ENCODE data around the gene PAK1IP1.
"Not testable (repeated sequence)": the region's sequence is repeated elsewhere in the genome, so short reads cannot be mapped to it uniquely, and the experiment has no call there.

PAK1IP1 gene, protein sequence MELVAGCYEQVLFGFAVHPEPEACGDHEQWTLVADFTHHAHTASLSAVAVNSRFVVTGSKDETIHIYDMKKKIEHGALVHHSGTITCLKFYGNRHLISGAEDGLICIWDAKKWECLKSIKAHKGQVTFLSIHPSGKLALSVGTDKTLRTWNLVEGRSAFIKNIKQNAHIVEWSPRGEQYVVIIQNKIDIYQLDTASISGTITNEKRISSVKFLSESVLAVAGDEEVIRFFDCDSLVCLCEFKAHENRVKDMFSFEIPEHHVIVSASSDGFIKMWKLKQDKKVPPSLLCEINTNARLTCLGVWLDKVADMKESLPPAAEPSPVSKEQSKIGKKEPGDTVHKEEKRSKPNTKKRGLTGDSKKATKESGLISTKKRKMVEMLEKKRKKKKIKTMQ

DNA sequence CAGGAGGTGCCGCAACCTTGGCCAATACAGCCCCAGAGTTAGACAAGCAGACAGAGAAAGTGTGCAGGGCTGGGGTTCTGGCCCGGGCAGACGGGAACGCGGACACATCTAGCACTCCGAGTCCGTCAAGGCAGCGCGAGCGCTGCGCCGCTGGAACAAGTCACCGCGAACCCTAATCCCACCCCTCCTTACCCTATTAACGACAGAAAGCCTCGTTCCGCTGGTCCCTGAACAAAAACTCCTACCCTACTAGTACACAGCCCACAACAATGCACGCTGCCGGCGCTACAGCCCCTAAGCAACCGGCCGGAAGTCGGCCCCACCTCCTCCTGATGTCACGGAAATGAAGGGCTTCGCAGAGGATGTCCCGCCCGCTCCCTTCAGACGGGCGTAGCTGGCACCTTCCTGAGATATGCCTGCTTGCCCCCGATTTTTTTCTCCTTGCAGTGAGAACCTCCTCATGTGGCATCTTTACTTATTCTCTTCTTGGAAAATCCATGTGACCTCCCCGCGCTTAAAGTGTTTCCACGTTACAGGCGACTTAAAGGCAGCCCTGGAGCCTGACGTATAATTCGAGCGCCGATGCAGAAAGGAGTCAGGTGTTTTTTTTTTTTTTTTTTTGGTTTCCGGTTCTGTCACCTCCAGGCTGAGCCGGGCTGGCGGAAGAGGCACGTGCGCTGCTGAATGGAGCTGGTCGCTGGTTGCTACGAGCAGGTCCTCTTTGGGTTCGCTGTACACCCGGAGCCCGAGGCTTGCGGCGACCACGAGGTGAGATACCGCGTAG, at the start of gene PAK1IP1, which contains the start of gene C6orf52:
TSS of gene PAK1IP1 (plus strand) at position 671 of the 784 bp plus-strand sequence. CDS start at position 685, 14 bp downstream.
TSS of gene C6orf52 (minus strand) at position 315 of the 784 bp plus-strand sequence. CDS start 7,066 bp downstream, outside the sequence.
- DNase-seq (ENCODE audit: low spot score in 2 of 2): peak; percentile 91 to 95
- H3K27ac Mint-ChIP-seq: peak within 1 kb of the TSS; percentile 100
- peaks cover 9% of the 10 kb centered on the region for H3K36me3 Mint-ChIP-seq
- peak; percentile 92 for ATAC-seq (ENCODE audit: low read depth)
- peaks cover 20% of the 10 kb centered on the region for H3K4me1 Mint-ChIP-seq
- no peaks in the 10 kb centered on the region for H3K9me3 Mint-ChIP-seq
- peak within 1 kb of the TSS; percentile 96 for H3K4me3 Mint-ChIP-seq
- H3K27me3 Mint-ChIP-seq: no peaks in the 10 kb centered on the region

DNA sequence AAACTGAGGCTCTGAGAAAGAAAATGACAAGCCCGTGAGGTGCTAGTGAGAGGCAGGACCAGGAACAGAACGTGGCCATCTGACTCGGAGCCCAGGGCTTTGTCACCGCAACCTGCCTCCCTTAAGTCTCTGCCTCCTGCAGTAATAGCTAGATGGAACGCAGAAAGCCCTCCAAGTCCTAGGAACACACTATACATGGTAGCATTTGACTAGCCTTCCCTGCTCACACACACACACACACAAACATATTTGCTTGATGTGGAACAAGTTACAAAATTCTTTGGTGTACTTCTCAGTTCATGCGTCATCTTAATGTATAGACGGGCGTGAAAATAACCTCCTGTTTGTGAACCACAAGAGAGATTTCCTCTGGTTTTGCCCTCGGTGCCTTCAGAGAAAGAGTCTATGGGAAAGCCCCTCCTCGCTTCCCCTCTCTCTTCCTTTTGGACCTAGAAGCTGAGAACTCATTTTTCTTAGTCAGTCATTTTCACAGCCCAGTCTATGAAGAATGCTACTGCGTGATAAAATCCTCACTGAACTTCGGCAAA, 39.2 kb upstream of the PAK1IP1 start:
- peak; percentile 52 for ATAC-seq (ENCODE audit: low read depth)
- DNase-seq (ENCODE audit: low spot score in 2 of 2): no peak
- no peak overlapping the region for H3K27ac Mint-ChIP-seq
- H3K9me3 Mint-ChIP-seq: no peaks in the 10 kb centered on the region
- H3K36me3 Mint-ChIP-seq: no peaks in the 10 kb centered on the region
- H3K4me1 Mint-ChIP-seq: peaks cover 4% of the 10 kb centered on the region
- no peaks in the 10 kb centered on the region for H3K27me3 Mint-ChIP-seq
- no peak overlapping the region for H3K4me3 Mint-ChIP-seq

DNA sequence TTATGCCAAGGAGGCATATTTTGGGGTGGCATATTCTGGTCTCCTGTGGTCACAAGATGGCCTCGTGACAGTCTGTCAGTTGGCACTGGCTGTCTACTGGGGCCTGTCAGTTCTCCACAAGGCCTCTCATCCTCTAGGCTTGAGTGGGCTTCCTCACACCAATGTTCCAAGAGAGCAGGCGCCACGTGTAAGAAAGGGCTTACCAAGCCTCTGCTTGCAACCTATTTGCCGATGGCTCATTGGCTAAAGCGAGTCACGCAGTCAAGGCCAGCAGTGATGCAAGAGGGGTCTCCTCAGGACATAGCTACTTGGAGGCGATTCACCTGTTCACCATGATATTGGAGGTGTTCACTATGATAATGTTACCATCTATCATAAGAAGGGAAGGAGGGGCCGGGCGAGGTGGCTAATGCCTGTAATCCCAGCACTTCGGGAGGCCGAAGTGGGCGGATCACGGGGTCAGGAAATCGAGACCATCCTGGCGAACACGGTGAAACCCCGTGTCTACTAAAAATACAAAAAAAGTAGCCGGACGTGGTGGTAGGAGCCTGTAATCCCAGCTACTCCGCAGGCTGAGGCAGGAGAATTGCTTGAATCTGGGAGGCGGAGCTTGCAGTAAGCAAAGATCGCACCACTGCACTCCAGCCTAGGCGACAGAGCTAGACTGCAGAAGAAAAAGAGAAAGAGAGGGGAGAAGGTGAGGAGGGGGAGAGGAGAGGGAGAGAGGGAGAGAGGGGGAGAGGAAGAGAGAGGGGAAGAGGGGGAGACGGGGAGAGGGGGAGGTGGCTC, 35.7 kb upstream of the PAK1IP1 start:
- DNase-seq (ENCODE audit: low spot score in 2 of 2) (no peak), ATAC-seq (ENCODE audit: low read depth) (no peak)
- Mint-ChIP-seq H3K4me1 (peaks cover 6% of the 10 kb centered on the region), H3K27me3 (no peaks in the 10 kb centered on the region), H3K4me3 (peak overlapping the region; percentile 77), H3K27ac (no peak overlapping the region), H3K36me3 (peaks cover under 1% of the 10 kb centered on the region), H3K9me3 (peaks cover under 1% of the 10 kb centered on the region)

GRCh38 chr6:10659699-10660348, 34.9 kb upstream of the PAK1IP1 start:
- Mint-ChIP-seq H3K4me3 (peak overlapping the region; percentile 77), H3K36me3 (peaks cover 2% of the 10 kb centered on the region), H3K4me1 (peaks cover 8% of the 10 kb centered on the region), H3K27me3 (no peaks in the 10 kb centered on the region), H3K9me3 (peaks cover 8% of the 10 kb centered on the region), H3K27ac (no peak overlapping the region)
- DNase-seq (ENCODE audit: low spot score in 2 of 2) (no peak), ATAC-seq (ENCODE audit: low read depth) (no peak)

DNA sequence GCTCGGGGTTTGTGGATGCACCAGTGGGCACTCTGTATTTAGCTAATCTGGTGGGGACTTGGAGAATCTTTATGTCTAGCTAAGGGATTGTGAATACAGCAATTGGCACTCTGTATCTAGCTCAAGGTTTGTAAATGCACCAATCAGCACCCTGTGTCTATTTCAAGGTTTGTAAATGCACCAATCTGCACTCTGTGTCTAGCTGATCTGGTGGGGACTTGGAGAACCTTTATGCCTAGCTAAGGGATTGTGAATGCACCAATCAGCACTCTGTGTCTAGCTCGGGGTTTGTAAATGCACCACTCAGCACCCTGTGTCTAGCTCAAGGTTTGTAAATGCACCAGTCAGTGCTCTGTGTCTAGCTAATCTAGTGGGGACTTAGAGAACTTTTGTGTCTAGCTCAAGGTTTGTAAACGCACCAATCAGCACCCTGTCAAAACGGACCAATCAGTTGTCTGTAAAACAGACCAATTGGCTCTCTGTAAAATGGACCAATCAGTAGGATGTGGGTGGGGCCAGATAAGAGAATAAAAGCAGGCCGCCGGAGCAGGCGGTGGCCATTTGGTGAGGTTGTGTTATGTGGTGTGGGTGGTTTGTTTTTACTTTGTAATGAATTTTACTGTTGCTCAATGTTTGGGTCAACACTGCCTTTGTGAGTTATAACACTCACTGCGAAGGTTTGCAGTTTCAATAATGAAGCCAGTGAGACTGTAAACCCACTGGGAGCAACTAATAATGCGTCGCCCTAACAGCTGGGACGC, 34.2 kb upstream of the PAK1IP1 start:
- ATAC-seq (ENCODE audit: low read depth); H3K27ac Mint-ChIP-seq; H3K27me3 Mint-ChIP-seq; H3K36me3 Mint-ChIP-seq; H3K4me1 Mint-ChIP-seq; DNase-seq (ENCODE audit: low spot score in 2 of 2); H3K9me3 Mint-ChIP-seq: not testable (repeated sequence)
- peak overlapping the region; percentile 37 for H3K4me3 Mint-ChIP-seq

GRCh38 chr6:10662207-10662606, 32.6 kb upstream of the PAK1IP1 start:
- peaks cover 8% of the 10 kb centered on the region for H3K9me3 Mint-ChIP-seq
- H3K4me1 Mint-ChIP-seq: peaks cover 3% of the 10 kb centered on the region
- peaks cover 4% of the 10 kb centered on the region for H3K36me3 Mint-ChIP-seq
- ATAC-seq (ENCODE audit: low read depth) (no peak), DNase-seq (ENCODE audit: low spot score in 2 of 2) (no peak)
- H3K4me3 Mint-ChIP-seq: no peak overlapping the region
- peaks cover 3% of the 10 kb centered on the region for H3K27me3 Mint-ChIP-seq
- H3K27ac Mint-ChIP-seq: no peak overlapping the region

DNA sequence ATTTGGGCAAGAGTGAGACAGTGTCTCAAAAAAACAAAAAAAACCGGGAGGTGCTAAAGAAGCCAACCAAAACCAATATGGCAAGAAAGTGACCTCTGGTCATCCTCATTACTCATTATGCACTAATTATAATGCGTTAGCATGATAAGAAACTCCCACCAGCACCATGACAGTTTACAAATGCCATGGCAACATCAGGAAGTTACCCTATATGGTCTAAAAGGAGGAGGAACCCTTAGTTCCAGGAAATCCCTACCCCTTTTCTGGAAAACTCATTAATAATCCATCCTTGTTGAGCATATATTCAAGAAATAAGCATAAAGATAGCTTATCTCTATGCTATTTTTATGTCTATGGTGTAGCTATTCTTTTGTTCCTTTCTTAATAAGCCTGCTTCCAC, 32.0 kb upstream of the PAK1IP1 start:
- ATAC-seq (ENCODE audit: low read depth): no peak
- peaks cover 8% of the 10 kb centered on the region for H3K9me3 Mint-ChIP-seq
- peaks cover 3% of the 10 kb centered on the region for H3K27me3 Mint-ChIP-seq
- H3K4me1 Mint-ChIP-seq: peaks cover 3% of the 10 kb centered on the region
- H3K4me3 Mint-ChIP-seq: no peak overlapping the region
- H3K36me3 Mint-ChIP-seq: peaks cover 4% of the 10 kb centered on the region
- no peak for DNase-seq (ENCODE audit: low spot score in 2 of 2)
- H3K27ac Mint-ChIP-seq: no peak overlapping the region

DNA sequence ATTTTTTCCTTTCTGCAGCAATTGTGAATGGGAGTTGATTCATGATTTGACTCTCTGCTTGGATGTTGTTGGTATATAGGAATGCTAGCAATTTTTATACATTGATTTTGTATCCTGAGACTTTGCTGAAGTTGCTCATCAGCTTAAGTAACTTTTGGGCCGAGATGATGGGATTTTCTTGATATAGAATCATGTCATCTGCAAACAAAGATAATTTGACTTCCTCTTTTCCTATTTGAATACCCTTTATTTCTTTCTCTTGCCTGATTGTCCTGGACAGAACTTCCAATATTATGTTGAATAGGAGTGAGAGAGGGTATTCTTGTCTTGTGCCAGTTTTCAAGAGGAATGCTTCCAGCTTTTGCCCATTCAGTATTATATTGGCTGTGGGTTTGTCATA, 29.2 kb upstream of the PAK1IP1 start:
- not testable (repeated sequence) for DNase-seq (ENCODE audit: low spot score in 2 of 2); H3K27me3 Mint-ChIP-seq; H3K27ac Mint-ChIP-seq; H3K9me3 Mint-ChIP-seq; H3K4me1 Mint-ChIP-seq; ATAC-seq (ENCODE audit: low read depth); H3K36me3 Mint-ChIP-seq; H3K4me3 Mint-ChIP-seq

GRCh38 chr6:10668126-10668917, 26.4 kb upstream of the PAK1IP1 start:
- Mint-ChIP-seq H3K27ac (no peak overlapping the region), H3K4me1 (peaks cover 3% of the 10 kb centered on the region), H3K9me3 (peaks cover 8% of the 10 kb centered on the region), H3K4me3 (no peak overlapping the region), H3K36me3 (peaks cover 4% of the 10 kb centered on the region), H3K27me3 (peaks cover 8% of the 10 kb centered on the region)
- DNase-seq (ENCODE audit: low spot score in 2 of 2): no peak
- no peak for ATAC-seq (ENCODE audit: low read depth)

GRCh38 chr6:10676403-10676802, 18.4 kb upstream of the PAK1IP1 start:
- ATAC-seq (ENCODE audit: low read depth) (no peak), DNase-seq (ENCODE audit: low spot score in 2 of 2) (no peak)
- H3K27ac Mint-ChIP-seq: no peak overlapping the region
- no peaks in the 10 kb centered on the region for H3K9me3 Mint-ChIP-seq
- H3K36me3 Mint-ChIP-seq: no peaks in the 10 kb centered on the region
- no peak overlapping the region for H3K4me3 Mint-ChIP-seq
- H3K27me3 Mint-ChIP-seq: peaks cover 2% of the 10 kb centered on the region
- H3K4me1 Mint-ChIP-seq: no peaks in the 10 kb centered on the region

DNA sequence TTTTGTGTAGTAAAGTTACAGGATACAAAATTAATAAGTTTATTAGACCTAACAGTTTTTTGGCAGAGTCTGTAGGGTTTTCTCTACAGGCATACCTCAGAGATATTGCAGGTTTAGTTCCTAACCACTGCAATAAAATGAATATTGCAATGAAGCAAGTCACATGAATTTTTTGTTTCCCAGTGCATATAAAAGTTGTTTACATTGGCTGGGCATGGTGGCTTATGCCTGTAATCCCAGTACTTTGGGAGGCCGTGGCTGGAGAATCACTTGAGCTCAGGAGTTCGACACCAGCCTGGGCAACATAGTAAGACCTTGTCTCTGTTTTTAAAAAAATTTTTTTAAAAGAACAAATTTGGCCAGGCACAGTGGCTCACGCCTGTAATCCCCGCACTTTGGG, 16.3 kb upstream of the PAK1IP1 start:
- Mint-ChIP-seq H3K27ac (no peak overlapping the region), H3K36me3 (no peaks in the 10 kb centered on the region), H3K27me3 (peaks cover 2% of the 10 kb centered on the region), H3K4me3 (no peak overlapping the region), H3K4me1 (no peaks in the 10 kb centered on the region), H3K9me3 (no peaks in the 10 kb centered on the region)
- DNase-seq (ENCODE audit: low spot score in 2 of 2) (no peak), ATAC-seq (ENCODE audit: low read depth) (no peak)

GRCh38 chr6:10681795-10682194, 13.0 kb upstream of the PAK1IP1 start:
- Mint-ChIP-seq H3K9me3 (no peaks in the 10 kb centered on the region), H3K27ac (no peak overlapping the region), H3K27me3 (peaks cover 2% of the 10 kb centered on the region), H3K4me3 (no peak overlapping the region), H3K36me3 (no peaks in the 10 kb centered on the region), H3K4me1 (peaks cover 3% of the 10 kb centered on the region)
- ATAC-seq (ENCODE audit: low read depth): no peak
- DNase-seq (ENCODE audit: low spot score in 2 of 2): no peak

Measured in memory B cell (primary cell).